Activated CD8-positive, alpha-beta memory T cell treated with anti-CD3 and anti-CD28 coated beads, Interleukin-2, amount 10 ng/mL, durations not matched to agents 7 days and 5 days (primary cell): Measurements from ENCODE around the gene SCFD1. TPM values are rescaled to one million over a fixed set of nuclear protein-coding genes. Genes with fewer than 3 reads are reported as not detected.
A peak's percentile ranks its signal among the peaks of the same experiment; 100 is the strongest.
"Not testable (repeated sequence)": the region's sequence is repeated elsewhere in the genome, so short reads cannot be mapped to it uniquely, and the experiment has no call there.

Experiments
- ATAC-seq: fragments of 150-1000 bp; cut with Tn5 transposase; one replicate; pipeline ENCODE4 v1.10.0; 2021; ENCODE audit warnings: moderate library complexity
- CTCF ChIA-PET: fragments of 350-600 bp; sonication (Branson Sonifier 250); formaldehyde crosslinking; loops from one replicate; lab custom pipeline; 2021; ENCODE audit warnings: antibody characterized with exemption; lab: Charles Lee
- DNase-seq: peaks from one replicate; pipeline ENCODE4 v3.0.0-alpha.2; 2020
- H3K27ac Mint-ChIP-seq: one replicate; pipeline ENCODE4 v1.8.0; 2021; ENCODE audit warnings: mild to moderate bottlenecking, mixed read lengths
- H3K27me3 Mint-ChIP-seq: one replicate; pipeline ENCODE4 v1.8.0; 2021; ENCODE audit warnings: mixed read lengths
- H3K36me3 Mint-ChIP-seq: one replicate; pipeline ENCODE4 v1.8.0; 2021; ENCODE audit warnings: mild to moderate bottlenecking, mixed read lengths
- H3K4me1 Mint-ChIP-seq: one replicate; pipeline ENCODE4 v1.8.0; 2021; ENCODE audit warnings: mixed read lengths
- H3K4me3 Mint-ChIP-seq: one replicate; pipeline ENCODE4 v1.8.0; 2021; ENCODE audit warnings: mild to moderate bottlenecking, moderate library complexity, mixed read lengths
- H3K9me3 Mint-ChIP-seq: one replicate; pipeline ENCODE4 v1.8.0; 2022; ENCODE audit warnings: low read depth, mixed read lengths
- total RNA-seq, 2 experiments: library from RNA; stranded (reverse); gene quantifications; one replicate each; pipeline ENCODE4 v1.2.3, GENCODE V29; 2021

The SCFD1 gene
- total RNA-seq, 2 experiments from 2014 or later: 61.9 to 64.5 TPM

GRCh38 chr14:30588873-30589272, 33.2 kb upstream of the SCFD1 start:
- DNase-seq: no peak
- Mint-ChIP-seq H3K27ac (no peak overlapping the region), H3K9me3 (peaks cover 10% of the 10 kb centered on the region), H3K27me3 (no peaks in the 10 kb centered on the region), H3K4me1 (peaks cover 13% of the 10 kb centered on the region), H3K4me3 (no peak overlapping the region), H3K36me3 (peaks cover 57% of the 10 kb centered on the region)
- no peak for ATAC-seq
- CTCF ChIA-PET: no interaction called here

GRCh38 chr14:30596935-30597334, 25.2 kb upstream of the SCFD1 start:
- Mint-ChIP-seq H3K36me3 (peaks cover 33% of the 10 kb centered on the region), H3K4me3 (no peak overlapping the region), H3K9me3 (no peaks in the 10 kb centered on the region), H3K4me1 (peaks cover 3% of the 10 kb centered on the region), H3K27ac (no peak overlapping the region), H3K27me3 (no peaks in the 10 kb centered on the region)
- DNase-seq (no peak), ATAC-seq (no peak)
- CTCF ChIA-PET: no interaction called here

- ATAC-seq (no peak), DNase-seq (no peak)
- Mint-ChIP-seq H3K27ac (no peak overlapping the region), H3K27me3 (no peaks in the 10 kb centered on the region), H3K9me3 (no peaks in the 10 kb centered on the region), H3K4me1 (peaks cover 3% of the 10 kb centered on the region), H3K36me3 (peaks cover 34% of the 10 kb centered on the region), H3K4me3 (no peak overlapping the region)
- CTCF ChIA-PET: no interaction called here
Observed at GRCh38 chr14:30597504-30597903, 24.6 kb upstream of the SCFD1 start.

- Mint-ChIP-seq H3K4me1 (peaks cover 3% of the 10 kb centered on the region), H3K9me3 (no peaks in the 10 kb centered on the region), H3K36me3 (peaks cover 42% of the 10 kb centered on the region), H3K4me3 (no peak overlapping the region), H3K27ac (no peak overlapping the region), H3K27me3 (no peaks in the 10 kb centered on the region)
- DNase-seq (no peak), ATAC-seq (no peak)
- CTCF ChIA-PET: no interaction called here
Observed at GRCh38 chr14:30600922-30601918, 20.9 kb upstream of the SCFD1 start.

- DNase-seq (no peak), ATAC-seq (no peak)
- Mint-ChIP-seq H3K27me3 (no peaks in the 10 kb centered on the region), H3K36me3 (peaks cover 47% of the 10 kb centered on the region), H3K9me3 (no peaks in the 10 kb centered on the region), H3K27ac (no peak overlapping the region), H3K4me1 (peaks cover 3% of the 10 kb centered on the region), H3K4me3 (no peak overlapping the region)
- CTCF ChIA-PET: no interaction called here
Observed at GRCh38 chr14:30603402-30603801, 18.7 kb upstream of the SCFD1 start.

GRCh38 chr14:30604696-30605095, 17.4 kb upstream of the SCFD1 start:
- not testable (repeated sequence) for ATAC-seq, H3K4me3 Mint-ChIP-seq, DNase-seq, H3K27ac Mint-ChIP-seq, H3K9me3 Mint-ChIP-seq, H3K4me1 Mint-ChIP-seq, H3K27me3 Mint-ChIP-seq
- H3K36me3 Mint-ChIP-seq: peaks cover 42% of the 10 kb centered on the region
- CTCF ChIA-PET: interaction anchor here (0.7 kb wide), 1 partner anchor 15 kb away, joined by 3 read pairs; no protein-coding TSS in a partner anchor

- no peak for DNase-seq
- Mint-ChIP-seq H3K27ac (no peak overlapping the region), H3K9me3 (no peaks in the 10 kb centered on the region), H3K4me3 (no peak overlapping the region), H3K4me1 (peaks cover 3% of the 10 kb centered on the region), H3K36me3 (peaks cover 39% of the 10 kb centered on the region), H3K27me3 (no peaks in the 10 kb centered on the region)
- ATAC-seq: peak; percentile 51
- CTCF ChIA-PET: interaction anchor here (1.4 kb wide), 1 partner anchor 11 kb away, joined by 3 read pairs; no protein-coding TSS in a partner anchor
Observed at GRCh38 chr14:30607156-30607780, 14.9 kb upstream of the SCFD1 start.

GRCh38 chr14:30608533-30609006, 13.5 kb upstream of the SCFD1 start:
- H3K27ac Mint-ChIP-seq: no peak overlapping the region

DNA sequence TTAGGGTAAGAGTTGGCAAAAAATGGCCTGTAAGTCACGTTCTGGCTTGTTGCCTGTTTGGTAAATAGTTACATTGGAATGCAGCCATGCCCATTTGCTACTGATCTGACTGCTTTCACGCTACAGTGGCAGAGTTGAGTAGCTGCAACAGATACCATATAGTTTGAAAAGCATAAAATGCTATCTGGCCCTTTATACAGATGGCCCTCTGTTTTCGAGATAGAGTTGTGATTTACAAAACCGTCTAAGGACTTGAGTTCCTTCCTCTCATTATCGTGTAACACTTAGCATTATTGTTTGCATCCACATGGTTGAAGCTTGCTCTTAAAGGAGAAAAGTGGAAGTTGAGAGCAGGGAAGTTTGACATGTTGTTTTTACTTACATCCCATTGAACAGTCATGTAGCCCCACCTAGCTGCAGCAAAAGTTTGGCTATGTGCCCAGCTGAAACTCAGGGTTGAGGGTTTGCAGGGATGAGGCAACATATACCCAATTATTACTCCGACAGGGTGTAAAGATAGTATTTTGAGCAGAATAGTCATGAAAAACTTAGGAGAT, 11.3 kb upstream of the SCFD1 start:
- CTCF ChIA-PET: no interaction called here
- Mint-ChIP-seq H3K27ac (no peak overlapping the region), H3K9me3 (no peaks in the 10 kb centered on the region), H3K36me3 (peaks cover 31% of the 10 kb centered on the region), H3K4me3 (no peak overlapping the region), H3K27me3 (no peaks in the 10 kb centered on the region), H3K4me1 (peaks cover 3% of the 10 kb centered on the region)
- ATAC-seq (no peak), DNase-seq (no peak)

More at GRCh38 chr14:30608533-30609006, 13.5 kb upstream of the SCFD1 start:
- Mint-ChIP-seq H3K27me3 (no peaks in the 10 kb centered on the region), H3K4me3 (no peak overlapping the region), H3K4me1 (peaks cover 3% of the 10 kb centered on the region), H3K36me3 (peaks cover 36% of the 10 kb centered on the region), H3K9me3 (no peaks in the 10 kb centered on the region)
- CTCF ChIA-PET: no interaction called here
- DNase-seq (no peak), ATAC-seq (no peak)

- Mint-ChIP-seq H3K27ac (no peak overlapping the region), H3K36me3 (peaks cover 29% of the 10 kb centered on the region), H3K4me1 (no peaks in the 10 kb centered on the region), H3K4me3 (no peak overlapping the region), H3K27me3 (no peaks in the 10 kb centered on the region), H3K9me3 (no peaks in the 10 kb centered on the region)
- CTCF ChIA-PET: interaction anchor here (0.5 kb wide), 1 partner anchor 417 kb away, joined by 3 read pairs; no protein-coding TSS in a partner anchor
- DNase-seq (no peak), ATAC-seq (no peak)
Observed at GRCh38 chr14:30614155-30614554, 8.0 kb upstream of the SCFD1 start.

- H3K4me3 Mint-ChIP-seq: peak overlapping the region; percentile 51
- no peak for ATAC-seq
- H3K4me1 Mint-ChIP-seq: peaks cover 32% of the 10 kb centered on the region
- H3K27me3 Mint-ChIP-seq: no peaks in the 10 kb centered on the region
- DNase-seq: no peak
- CTCF ChIA-PET: no interaction called here
- H3K9me3 Mint-ChIP-seq: no peaks in the 10 kb centered on the region
- no peak overlapping the region for H3K27ac Mint-ChIP-seq
- H3K36me3 Mint-ChIP-seq: peaks cover 18% of the 10 kb centered on the region
Observed at GRCh38 chr14:30620178-30620577, 1.9 kb upstream of the SCFD1 start.

GRCh38 chr14:30621354-30621939, 672 bp upstream of the SCFD1 start:
- Mint-ChIP-seq H3K27me3 (no peaks in the 10 kb centered on the region), H3K4me3 (peak overlapping the region; percentile 83), H3K27ac (peak overlapping the region; percentile 93), H3K9me3 (no peaks in the 10 kb centered on the region), H3K4me1 (peaks cover 35% of the 10 kb centered on the region), H3K36me3 (peaks cover 13% of the 10 kb centered on the region)
- ATAC-seq (peak; percentile 6), DNase-seq (peak; percentile 40)
- CTCF ChIA-PET: interaction anchor here (1.2 to 1.6 kb wide), 4 partner anchors 10 to 1633 kb away, joined by 3 to 7 read pairs (median 4); no protein-coding TSS in a partner anchor
